AG09319 (cell line): ENCODE measurements around the gene GAB3.

Source experiments
- DNase-seq: peaks from one replicate; pipeline ENCODE4 v3.0.0-alpha.2; 2010; ENCODE audit warnings: low read depth; ENCODE audit errors: extremely low read depth
- TF ChIP-seq, protein P1 (sequence below): IDR thresholded peaks from 2 replicates; pipeline ENCODE4 v1.5.1; 2011; ENCODE audit warnings: low read depth, mild to moderate bottlenecking, inconsistent platforms, low read length, moderate library complexity

Gene GAB3

DNA sequence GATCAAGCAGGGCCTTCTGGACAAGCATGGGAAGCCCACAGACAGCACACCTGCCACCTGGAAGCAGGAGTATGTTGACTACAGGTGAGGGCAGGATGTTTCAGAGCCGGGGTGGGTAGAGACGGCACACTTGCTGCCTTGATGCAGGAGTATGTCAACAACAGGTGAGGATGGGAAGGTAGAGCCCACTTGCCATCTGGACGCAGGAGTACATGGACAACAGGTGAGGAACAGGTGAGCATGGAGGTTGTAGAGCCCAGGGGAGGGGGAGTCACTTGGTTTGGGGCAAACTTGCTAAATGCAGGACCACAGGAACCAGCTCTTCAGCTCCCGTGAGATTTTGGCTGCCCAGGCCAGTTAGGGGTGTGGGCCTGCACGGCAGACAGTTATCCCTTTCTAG is 23.7 kb upstream of the GAB3 start:
- TF ChIP-seq, protein P1, sequence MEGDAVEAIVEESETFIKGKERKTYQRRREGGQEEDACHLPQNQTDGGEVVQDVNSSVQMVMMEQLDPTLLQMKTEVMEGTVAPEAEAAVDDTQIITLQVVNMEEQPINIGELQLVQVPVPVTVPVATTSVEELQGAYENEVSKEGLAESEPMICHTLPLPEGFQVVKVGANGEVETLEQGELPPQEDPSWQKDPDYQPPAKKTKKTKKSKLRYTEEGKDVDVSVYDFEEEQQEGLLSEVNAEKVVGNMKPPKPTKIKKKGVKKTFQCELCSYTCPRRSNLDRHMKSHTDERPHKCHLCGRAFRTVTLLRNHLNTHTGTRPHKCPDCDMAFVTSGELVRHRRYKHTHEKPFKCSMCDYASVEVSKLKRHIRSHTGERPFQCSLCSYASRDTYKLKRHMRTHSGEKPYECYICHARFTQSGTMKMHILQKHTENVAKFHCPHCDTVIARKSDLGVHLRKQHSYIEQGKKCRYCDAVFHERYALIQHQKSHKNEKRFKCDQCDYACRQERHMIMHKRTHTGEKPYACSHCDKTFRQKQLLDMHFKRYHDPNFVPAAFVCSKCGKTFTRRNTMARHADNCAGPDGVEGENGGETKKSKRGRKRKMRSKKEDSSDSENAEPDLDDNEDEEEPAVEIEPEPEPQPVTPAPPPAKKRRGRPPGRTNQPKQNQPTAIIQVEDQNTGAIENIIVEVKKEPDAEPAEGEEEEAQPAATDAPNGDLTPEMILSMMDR, result no peak
- no peak for DNase-seq

DNA sequence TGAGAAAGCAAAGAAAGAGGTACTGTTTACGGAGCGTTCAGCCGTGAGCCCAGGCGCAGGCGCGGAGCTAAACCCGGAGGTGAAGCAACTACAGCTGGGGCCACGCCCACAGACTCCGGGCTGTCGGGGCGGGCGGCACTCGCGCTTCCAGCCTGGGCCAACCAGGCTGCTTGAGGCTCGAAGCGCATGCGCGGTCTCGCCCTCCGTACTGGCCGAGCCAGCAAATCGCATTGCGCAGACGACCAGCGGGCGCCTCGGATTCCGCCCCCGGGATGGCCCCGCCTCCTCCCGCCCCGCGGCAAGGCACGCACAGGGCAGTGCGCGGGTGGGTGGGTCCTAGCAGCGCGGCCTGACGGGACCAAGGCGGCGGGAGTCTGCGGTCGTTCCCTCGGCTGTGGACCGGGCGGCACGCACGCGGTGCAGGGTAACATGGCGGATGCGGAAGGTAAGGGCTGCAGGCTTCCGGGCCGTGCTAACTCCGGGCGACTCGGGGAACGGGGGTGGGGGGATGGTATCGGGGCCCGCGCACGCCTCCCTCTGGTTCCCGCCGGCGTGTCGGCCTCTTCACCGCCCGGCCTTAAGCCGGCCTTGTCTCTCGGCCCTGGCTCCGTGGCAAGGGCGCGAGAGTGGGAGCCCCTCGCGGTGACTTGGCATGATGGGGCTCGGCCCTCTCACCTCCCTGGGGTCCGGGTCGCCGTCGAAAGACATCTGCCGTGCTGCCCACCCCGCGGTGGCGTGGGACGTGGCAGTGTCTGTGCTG is 11.8 kb upstream of the GAB3 start, which contains the start of gene DKC1:
TSS of gene DKC1 (plus strand) at position 328 of the 760 bp plus-strand sequence. CDS start at position 430, 102 bp downstream.
- TF ChIP-seq, protein P1, result peak; percentile 18
- DNase-seq, result peak; percentile 88

DNA sequence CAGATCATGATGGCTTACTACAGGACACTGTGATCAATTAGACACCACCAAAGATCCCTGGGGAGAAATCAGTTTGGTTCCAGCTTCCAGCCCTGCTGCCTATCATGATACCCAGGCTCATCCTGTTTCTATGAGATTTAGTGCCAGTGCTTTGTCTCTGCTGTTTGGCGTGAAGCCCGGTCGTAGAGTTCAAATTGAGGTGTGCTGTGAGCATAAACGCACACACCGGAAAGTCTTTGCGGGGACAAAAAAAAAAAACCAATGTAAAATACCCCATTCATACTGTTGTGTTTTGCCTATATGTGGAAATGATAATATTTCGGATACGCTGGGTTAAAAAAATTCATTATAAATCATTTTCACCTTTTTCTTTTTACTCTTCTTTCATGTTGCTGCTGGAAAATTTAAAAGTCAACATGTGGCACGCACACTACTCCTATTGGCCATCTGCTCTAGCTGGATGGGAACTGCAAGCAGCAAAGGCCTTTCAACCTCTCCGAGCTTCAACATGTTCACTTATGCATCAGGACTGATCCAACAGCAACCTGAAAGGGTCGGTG is 11.2 kb upstream of the GAB3 start:
- no peak for DNase-seq
- TF ChIP-seq, protein P1, result no peak

GRCh38 chrX:154758696-154759095 is 7.8 kb upstream of the GAB3 start:
- no peak for DNase-seq
- TF ChIP-seq, protein P1, result no peak

DNA sequence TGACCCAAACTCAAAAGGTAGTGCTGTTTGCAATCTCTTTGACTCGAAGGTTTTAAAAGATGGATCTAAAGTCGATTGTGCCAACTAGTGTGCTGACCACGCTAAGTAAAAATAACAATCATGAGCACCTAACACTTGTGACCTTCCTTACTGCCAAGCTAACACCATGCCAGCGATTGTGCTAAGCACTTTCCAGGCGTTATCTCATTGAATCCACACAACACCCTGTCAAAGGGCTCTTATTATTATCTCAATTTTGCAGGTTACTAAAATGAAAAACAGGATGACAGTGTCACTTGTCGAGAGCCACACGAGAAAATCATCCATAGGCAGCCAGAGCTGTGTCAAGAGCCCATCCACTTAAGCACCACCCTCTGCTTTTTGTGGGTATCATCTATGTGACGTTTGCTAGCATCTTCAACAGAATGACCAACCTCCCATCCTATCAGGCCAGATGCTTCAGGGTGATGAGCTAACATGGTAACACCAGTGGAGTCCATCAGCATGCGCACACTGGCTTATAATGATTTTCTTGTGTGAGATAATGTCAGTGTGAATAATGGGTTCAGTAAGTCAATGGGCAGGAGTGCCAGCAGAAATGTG is 893 bp upstream of the GAB3 start:
- DNase-seq, result no peak
- TF ChIP-seq, protein P1, result no peak

DNA sequence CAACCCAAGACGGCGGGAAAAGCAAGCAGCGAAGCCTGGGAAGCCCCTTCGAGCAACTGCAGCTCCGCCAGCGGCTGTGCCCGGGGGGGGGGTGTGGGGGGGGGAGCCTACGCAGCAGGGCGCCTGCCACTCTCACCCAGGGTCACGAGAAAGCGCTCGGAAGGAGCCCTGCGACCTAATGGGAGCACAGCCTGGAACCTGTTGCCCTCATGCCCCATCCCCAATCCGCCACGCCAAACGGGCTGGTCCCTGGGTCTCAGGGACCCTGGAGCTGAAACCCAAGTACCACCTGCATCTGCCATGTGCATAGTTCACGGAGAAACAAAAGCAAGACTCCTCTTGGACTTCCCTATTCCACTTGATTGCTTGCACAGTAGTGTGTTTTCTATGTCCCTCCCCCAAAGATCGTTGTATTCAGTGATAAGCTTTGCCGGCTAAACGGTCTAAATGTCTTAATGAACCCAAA is 359 bp upstream of the GAB3 start:
- TF ChIP-seq, protein P1, result no peak
- no peak for DNase-seq

GRCh38 chrX:154749856-154750255 is 1.0 kb downstream of the GAB3 start:
- DNase-seq, result no peak
- TF ChIP-seq, protein P1, result no peak
